M059J (cell line): Measurements from ENCODE around the gene MBLAC1. TPM values are rescaled to one million over a fixed set of nuclear protein-coding genes. Genes with fewer than 3 reads are reported as not detected.
A peak's percentile ranks its signal among the peaks of the same experiment; 100 is the strongest.
"Not testable (repeated sequence)": the region's sequence is repeated elsewhere in the genome, so short reads cannot be mapped to it uniquely, and the experiment has no call there.

ENCODE experiments used
- DNase-seq: peaks from one replicate; pipeline ENCODE4 v3.0.0-alpha.2; 2012; ENCODE audit warnings: low read depth
- total RNA-seq: library from RNA; depleted of rRNA; stranded (reverse); fragments of >200 nt; shearing (Covaris generic); gene quantifications from 2 replicates; pipeline ENCODE4 v1.2.3, GENCODE V29; 2014

Gene MBLAC1
- total RNA-seq, 1 experiment from 2014 or later = 4.6 TPM

DNA sequence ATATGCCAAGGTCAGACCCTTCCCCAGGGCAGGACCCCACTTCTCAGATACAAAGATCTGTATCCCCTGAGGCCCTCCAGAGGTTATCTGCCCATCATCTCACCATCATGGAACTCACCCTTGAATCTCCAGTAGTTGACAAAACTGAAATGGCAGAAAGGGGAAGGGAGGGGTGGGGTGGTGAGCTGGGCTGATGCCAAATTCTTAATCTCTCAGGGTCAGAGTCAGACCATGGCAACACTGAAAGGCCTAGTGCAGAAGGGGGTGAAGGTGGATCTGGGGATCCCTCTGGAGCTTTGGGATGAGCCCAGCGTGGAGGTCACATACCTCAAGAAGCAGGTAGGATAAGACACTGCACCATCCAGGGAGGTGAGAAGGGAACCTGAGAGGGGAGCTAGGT lies 4.2 kb upstream of the MBLAC1 start:
- no peak for DNase-seq

DNA sequence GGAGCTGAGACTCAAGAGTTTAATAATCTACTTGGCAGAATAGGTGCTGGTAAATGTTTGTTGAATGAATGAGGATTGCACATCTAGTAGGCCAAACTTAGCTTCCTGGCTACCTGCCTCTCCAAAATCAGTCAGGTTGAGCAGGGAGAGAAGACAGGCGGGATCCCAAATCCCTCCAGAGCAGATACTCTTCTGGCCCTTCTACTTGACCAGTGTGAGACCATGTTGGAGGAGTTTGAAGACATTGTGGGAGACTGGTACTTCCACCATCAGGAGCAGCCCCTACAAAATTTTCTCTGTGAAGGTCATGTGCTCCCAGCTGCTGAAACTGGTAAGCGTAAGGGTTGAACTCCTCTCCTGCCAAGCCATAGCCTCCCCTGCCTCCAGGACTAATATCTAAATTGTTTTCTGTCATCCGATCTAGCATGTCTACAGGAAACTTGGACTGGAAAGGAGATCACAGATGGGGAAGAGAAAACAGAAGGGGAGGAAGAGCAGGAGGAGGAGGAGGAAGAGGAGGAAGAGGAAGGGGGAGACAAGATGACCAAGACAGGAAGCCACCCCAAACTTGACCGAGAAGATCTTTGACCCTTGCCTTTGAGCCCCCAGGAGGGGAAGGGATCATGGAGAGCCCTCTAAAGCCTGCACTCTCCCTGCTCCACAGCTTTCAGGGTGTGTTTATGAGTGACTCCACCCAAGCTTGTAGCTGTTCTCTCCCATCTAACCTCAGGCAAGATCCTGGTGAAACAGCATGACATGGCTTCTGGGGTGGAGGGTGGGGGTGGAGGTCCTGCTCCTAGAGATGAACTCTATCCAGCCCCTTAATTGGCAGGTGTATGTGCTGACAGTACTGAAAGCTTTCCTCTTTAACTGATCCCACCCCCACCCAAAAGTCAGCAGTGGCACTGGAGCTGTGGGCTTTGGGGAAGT lies 2.2 kb upstream of the MBLAC1 start:
- DNase-seq = no peak

GRCh38 chr7:100126239-100126930 lies 382 bp upstream of the MBLAC1 start:
- DNase-seq = no peak

DNA sequence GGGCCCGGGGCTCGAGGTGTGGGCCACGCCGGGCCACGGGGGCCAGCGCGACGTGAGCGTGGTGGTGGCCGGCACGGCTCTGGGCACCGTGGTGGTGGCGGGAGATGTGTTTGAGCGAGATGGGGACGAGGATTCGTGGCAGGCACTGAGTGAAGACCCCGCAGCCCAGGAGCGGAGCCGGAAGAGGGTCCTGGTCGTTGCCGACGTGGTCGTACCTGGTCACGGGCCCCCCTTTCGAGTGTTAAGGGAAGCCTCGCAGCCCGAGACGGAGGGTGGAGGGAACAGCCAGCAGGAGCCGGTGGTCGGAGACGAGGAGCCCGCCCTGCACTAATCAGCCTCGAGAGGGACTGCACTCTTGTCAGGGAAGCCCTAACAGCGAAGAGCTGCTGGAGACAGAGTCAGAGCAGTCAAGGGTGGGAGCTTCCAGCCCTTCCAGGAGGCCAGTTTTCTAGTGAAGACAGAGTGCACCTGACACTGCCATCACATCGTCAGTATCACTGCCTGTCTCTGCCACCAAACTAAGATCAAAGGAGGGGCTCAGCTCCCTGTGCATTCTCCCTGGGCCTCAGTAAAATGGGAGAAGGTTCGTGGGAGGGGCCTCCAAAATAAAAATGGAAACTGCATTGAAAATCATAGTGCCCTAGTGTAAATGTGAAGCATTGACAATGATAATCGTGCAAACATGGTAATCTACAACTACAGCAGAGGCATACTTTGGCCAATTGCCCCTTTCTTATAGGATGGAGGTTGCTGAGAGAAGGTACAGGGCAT lies 1.3 kb downstream of the MBLAC1 start:
- no peak for DNase-seq

GRCh38 chr7:100128637-100128963 lies 1.8 kb downstream of the MBLAC1 start:
- no peak for DNase-seq

GRCh38 chr7:100130220-100130607 lies 3.4 kb downstream of the MBLAC1 start:
- DNase-seq = not testable (repeated sequence)

- peak; percentile 58 for DNase-seq
Measured at GRCh38 chr7:100130608-100131453, 4.1 kb downstream of the MBLAC1 start.

DNA sequence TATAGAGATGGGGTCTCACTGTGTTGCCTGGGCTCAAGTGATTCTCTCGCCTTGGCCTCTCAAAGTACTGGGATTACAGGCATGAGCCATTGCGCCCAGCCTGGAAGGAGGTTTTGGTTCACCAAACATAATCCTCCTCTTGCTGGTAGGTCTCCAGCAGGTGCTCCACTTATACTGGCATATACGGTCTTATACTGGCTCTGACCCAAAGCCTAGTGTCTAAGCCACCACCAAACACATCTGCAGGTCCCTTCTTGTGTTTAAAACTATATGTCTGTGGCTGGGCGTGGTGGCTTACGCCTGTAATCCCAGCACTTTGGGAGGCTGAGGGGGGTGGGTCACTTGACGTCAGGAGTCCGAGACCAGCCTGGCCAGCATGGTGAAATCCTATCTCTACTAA lies 5.4 kb downstream of the MBLAC1 start:
- DNase-seq = no peak

- DNase-seq = peak; percentile 70
Measured at GRCh38 chr7:100132697-100133151, 6.0 kb downstream of the MBLAC1 start.

DNA sequence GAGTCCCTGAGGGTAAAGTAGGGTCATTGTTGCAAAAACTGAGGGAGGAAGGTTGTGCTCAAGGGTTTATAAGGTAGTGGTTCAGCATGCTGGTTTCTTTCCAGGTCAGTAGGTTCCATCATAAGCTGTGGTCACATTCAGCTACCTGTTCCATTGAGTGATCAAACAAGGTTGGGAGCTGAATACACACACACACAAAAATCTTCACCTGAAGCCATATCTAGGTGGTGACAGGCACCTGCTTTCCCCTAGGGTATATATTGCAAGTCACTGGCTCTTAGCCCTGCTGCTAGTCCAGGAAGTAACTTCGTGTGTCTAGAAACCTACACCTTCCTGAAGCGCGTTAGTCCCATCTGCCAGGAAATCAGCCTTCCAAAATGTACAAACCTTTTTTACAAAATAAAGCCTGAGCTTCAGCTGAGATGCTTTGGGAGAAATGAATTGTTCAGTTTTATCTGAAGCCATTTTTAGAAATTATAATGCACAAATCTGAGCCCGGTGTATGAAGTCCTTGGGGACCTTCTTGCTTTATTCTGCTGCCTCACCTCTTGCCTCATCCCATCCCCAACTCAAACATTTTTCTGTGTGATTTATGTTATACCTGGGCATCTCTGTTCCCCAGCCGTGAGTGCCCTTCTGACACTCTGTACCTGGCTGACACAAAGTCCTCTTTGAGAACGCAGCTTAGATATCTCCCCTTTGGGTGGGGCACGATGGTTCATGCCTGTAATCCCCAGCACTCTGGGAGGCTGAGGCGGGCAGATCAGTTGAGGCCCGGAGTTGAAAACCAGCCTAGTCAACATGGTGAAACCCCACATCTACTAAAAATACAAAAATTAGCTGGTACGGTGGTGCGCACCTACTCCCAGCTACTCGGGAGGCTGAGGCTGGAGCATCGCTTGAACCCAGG lies 11.3 kb downstream of the MBLAC1 start:
- DNase-seq = no peak

DNA sequence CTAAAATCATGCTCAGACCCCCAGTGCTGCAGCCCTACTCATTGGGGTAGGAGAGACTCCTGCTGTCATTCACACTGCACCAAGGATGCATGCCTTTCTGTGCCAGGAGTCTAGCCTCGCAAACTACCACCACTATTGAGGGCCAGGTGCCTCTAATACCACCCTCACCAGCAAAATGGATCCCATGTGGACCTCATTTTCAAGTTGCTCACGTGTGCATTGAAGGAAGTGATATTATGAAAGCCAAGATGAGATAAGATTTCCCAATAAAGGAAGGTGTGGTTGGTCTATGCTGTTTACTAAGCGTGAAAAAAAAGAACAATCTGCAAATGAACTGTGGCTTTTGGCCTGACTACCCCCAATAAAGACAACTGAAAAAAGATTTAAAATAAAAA lies 14.8 kb downstream of the MBLAC1 start:
- DNase-seq = no peak

DNA sequence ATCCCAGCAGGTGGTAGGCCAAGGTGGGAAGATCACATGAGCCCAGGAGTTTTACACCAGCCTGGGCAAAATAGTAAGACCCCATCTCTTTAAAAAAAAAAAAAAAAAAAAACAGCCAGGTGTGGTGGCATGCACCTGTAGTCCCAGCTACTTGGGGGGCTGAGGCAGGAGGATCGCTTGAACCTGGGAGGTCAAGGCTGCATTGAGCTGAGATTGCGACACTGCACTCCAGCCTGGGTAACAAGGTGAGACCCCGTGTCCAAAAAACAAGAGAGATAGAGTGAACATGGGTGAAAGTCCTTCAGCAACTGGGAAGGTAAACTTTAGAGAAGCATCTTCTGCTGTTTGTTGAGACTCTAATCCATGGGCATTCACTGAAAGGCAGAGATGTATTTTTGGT lies 15.7 kb downstream of the MBLAC1 start:
- DNase-seq = no peak

DNA sequence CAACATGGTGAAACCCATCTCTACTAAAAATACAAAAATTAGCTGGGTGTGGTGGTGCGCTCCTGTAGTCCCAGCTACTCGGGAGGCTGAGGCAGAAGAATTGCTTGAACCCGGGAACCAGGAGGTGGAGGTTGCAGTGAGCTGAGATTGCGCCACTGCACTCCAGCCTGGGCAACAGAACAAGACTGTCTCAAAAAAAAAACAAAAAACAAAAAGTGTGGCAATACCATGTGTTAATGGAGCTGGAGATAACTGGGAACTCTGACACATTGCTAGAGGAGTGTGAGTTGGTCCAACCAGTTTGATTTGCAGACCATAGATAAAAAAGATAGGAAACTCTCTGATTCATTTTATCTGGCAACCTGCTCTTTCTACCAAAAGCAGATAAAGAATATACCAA lies 19.6 kb downstream of the MBLAC1 start:
- not testable (repeated sequence) for DNase-seq

DNA sequence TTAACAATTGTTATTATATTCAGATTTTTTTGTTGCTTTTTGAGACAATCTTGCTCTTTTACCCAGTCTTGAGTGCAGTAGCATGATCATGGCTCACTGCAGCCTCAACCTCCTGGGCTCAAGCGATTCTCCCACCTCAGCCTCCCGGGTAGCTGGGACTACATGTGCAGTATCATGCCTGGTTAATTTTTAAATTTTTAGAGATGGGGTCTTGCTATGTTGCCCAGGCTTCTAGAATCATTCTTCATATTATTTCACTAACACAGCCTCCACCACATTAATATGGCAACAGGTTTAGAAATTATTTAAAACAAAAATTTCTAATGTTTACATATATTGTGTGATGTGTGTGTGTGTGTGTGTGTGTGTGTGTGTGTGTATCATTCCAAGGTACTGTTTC lies 20.5 kb downstream of the MBLAC1 start:
- no peak for DNase-seq

DNA sequence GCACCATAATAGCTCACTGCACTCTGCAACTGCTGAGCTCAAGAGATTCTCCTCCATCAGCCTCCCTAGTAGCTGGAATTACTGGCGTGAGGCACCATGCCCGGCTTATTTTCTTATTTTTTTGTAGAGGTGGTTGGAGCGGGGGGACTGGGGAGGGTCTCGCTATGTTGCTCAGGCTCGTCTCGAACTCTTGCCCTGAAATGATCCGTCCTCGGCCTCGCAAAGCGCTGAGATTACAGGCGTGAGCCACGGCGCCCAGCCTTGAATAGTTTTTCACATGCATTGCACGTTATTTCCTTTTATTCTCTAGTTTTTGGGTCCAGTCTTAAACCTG lies 21.4 kb downstream of the MBLAC1 start:
- DNase-seq = no peak

- DNase-seq = peak; percentile 99
Measured at GRCh38 chr7:100148559-100149328, 22.0 kb downstream of the MBLAC1 start, which contains the start of gene LAMTOR4. Gene LAMTOR4 (plus strand): TSS chr7:100148918. CDS start chr7:100148973, 55 bp downstream.

DNA sequence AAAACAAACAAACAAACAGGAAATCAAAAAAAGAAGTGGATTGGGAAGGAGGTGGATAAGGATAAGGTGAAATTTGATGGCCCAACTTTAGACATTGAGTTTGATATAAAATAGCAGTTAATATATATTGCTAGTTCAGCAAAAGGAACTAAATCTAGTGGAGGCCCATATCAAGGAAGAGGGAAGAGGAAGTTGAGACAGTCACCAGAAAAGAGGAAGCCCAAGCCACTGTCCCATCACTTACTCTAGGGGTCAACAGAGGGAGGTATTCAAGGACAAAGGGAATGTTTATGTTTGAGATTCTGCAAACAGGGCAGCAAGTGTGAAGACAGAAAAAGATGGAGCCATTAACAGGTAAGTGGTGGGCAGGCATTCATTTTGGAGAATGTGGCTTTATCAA lies 25.6 kb downstream of the MBLAC1 start:
- DNase-seq = no peak

- DNase-seq = no peak
Measured at GRCh38 chr7:100152937-100153666, 26.3 kb downstream of the MBLAC1 start.
